IPS DF 6.9 (cell line): ENCODE measurements around the gene TOLLIP.

ENCODE experiments used
- DNase-seq: peaks from one replicate; pipeline ENCODE4 v3.0.0-alpha.2; 2013; ENCODE audit warnings: low read depth, low spot score
- H3K27ac ChIP-seq: one replicate; pipeline ENCODE4 v1.5.1; 2013; ENCODE audit warnings: low read length, control low read depth
- H3K27me3 ChIP-seq: 2 replicates; pipeline ENCODE4 v1.6.1; 2013; ENCODE audit warnings: mild to moderate bottlenecking, low read length; ENCODE audit not compliant: control insufficient read depth, insufficient read depth
- H3K36me3 ChIP-seq: 2 replicates; pipeline ENCODE4 v1.6.1; 2013; ENCODE audit warnings: low read length; ENCODE audit not compliant: control insufficient read depth, insufficient read depth
- H3K4me1 ChIP-seq: 2 replicates; pipeline ENCODE4 v1.6.1; 2013; ENCODE audit warnings: low read length; ENCODE audit not compliant: control insufficient read depth, insufficient read depth
- H3K4me3 ChIP-seq: 2 replicates; pipeline ENCODE4 v1.5.1; 2013; ENCODE audit warnings: mild to moderate bottlenecking, low read length
- H3K9me3 ChIP-seq: 2 replicates; pipeline ENCODE4 v1.6.1; 2013; ENCODE audit warnings: low read length, inconsistent platforms; ENCODE audit not compliant: control insufficient read depth, insufficient read depth
- WGBS: extraction: QIAGEN DNeasy Blood & Tissue Kit; methylation state at CpG from one replicate; pipeline ENCODE4 v1.1.7; 2013; ENCODE audit warnings: mixed read lengths, missing lambda C conversion rate; ENCODE audit not compliant: insufficient read length, insufficient coverage; 5-methylcytosine and 5-hydroxymethylcytosine counted together

The TOLLIP gene

DNA sequence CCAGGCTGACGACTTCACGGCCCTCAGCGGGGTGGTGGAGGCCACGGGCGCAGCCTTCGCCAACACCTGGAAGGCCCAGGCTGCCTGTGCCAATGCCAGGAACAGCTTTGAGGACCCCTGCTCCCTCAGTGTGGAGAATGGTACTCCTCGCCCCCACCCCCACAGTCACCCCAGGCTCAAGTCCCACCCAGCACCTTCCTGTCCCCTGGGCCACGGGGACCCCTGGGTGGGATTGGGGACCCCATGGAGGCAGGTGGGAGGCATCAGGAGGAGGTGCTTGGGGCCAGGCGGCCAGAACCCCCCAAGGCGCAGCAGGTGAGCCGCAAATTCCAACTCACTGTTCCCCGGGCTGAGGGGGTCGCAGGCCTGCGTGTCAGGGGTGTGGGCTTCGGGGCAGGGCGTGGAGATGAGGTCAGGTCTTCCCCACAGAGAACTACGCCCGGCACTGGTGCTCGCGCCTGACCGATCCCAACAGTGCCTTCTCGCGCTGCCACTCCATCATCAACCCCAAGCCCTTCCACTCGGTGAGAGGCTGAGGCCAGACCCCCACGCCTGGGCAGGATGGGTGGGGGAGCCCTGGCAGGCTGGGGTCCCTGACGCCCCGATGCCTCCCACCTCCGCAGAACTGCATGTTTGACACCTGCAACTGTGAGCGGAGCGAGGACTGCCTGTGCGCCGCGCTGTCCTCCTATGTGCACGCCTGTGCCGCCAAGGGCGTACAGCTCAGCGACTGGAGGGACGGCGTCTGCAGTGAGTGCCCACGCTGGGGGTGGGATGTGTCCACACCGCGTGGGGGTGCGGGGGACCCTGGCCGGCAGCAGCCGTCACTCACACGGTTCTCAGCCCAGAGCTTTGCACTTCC lies 77.2 kb downstream of the TOLLIP start:
- H3K36me3 ChIP-seq: no peaks in the 10 kb centered on the region; the same call in 1 of the 2 replicates
- H3K4me3 ChIP-seq: no peak overlapping the region
- no peaks in the 10 kb centered on the region; the same call in 1 of the 2 replicates for H3K9me3 ChIP-seq
- no peaks in the 10 kb centered on the region for H3K4me1 ChIP-seq
- WGBS: no CpG with 5 or more reads among the region's 46 CpGs
- DNase-seq: no peak
- H3K27me3 ChIP-seq: no peaks in the 10 kb centered on the region
- no peak overlapping the region for H3K27ac ChIP-seq

DNA sequence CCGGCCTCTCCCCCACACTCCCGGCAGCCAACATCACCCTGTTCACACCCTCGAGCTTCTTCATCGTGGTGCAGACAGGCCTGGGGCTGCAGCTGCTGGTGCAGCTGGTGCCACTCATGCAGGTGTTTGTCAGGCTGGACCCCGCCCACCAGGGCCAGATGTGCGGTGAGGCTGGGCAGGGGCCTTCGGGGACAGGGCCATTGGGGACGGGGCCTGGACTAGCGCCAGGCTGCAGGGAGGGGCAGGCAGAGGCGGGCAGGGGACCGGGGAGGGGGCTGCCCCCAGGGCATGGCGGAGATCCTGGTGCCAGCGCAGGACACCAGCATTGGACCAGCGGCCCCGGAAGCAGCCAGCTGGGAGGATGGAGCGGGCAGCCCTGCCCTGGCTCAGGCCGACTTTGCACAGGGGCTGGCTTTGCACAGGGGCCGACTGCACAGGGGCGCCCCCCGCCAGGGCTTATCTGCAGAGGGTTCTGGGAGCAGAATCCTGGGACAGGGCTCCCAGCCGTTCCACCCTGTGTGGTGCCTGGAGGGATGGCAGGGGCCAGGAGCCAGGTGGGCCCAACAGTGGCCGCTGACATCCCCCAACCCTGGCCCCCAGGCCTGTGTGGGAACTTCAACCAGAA lies 77.9 kb downstream of the TOLLIP start:
- no peaks in the 10 kb centered on the region; the same call in 1 of the 2 replicates for H3K36me3 ChIP-seq
- no peak for DNase-seq
- WGBS: no CpG with 5 or more reads among the region's 22 CpGs
- H3K4me1 ChIP-seq: no peaks in the 10 kb centered on the region
- H3K4me3 ChIP-seq: no peak overlapping the region
- no peaks in the 10 kb centered on the region; the same call in 1 of the 2 replicates for H3K9me3 ChIP-seq
- H3K27ac ChIP-seq: no peak overlapping the region
- no peaks in the 10 kb centered on the region for H3K27me3 ChIP-seq

DNA sequence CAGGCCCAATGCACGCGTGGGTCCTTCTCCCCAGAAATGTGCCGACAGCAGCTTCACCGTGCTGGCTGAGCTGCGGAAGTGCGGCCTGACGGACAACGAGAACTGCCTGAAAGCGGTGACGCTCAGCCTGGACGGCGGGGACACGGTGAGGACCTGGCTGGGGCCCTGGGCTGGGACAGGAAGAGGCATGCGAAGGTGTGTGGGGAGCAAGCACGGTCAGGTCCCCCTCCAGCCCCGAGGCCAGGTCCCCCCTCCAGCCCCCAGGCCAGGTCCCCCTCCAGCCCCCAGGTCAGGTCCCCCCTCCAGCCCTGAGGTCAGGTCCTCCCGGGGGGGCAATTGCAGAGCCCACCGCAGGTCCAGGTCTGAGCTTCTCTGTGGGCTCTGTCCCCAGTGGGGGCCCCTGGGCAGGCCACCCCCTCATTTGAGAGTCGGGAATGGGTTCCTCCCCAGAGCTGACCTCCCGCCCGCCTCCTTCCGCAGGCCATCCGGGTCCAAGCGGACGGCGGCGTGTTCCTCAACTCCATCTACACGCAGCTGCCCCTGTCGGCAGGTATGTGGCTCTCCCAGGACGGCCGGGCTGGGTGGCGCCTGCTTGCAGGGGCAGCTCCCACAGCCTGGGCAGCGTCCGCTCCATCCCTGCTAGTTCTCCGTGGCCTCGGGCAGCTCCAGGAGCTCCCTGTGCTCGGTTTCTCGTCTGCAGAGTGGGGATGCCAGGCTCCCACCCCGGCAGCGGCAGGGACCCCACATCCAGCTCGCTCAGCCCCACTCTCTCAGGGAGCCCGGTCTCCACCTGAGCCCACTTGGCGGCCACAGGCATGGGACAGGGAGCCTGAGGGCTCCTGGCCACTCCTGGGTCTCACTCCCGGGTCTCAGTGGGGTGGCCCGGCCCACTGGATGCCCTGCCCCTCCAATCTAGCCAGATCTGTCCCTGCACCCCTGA lies 78.7 kb downstream of the TOLLIP start:
- Histone ChIP-seq H3K27me3 (no peaks in the 10 kb centered on the region), H3K36me3 (no peaks in the 10 kb centered on the region; the same call in 1 of the 2 replicates), H3K4me1 (no peaks in the 10 kb centered on the region), H3K4me3 (no peak overlapping the region), H3K9me3 (no peaks in the 10 kb centered on the region; the same call in 1 of the 2 replicates), H3K27ac (no peak overlapping the region)
- WGBS: no CpG with 5 or more reads among the region's 45 CpGs
- no peak for DNase-seq

DNA sequence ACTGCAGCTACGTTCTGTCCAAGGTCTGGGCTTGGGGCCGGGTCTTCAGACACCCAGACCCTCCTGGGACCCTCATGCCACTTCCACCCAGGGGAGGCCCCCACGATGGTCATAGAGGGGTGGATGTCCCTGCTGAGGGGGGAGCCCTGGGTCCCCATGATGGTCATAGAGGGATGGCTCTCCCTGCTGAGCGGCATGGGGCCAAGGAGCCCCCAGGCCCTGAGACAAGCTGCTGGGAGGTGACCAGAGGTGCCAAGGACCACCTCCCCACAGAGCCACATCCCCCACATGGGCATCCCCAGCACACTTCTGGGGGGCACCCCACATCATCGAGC lies 79.3 kb downstream of the TOLLIP start:
- DNase-seq: no peak
- no peaks in the 10 kb centered on the region; the same call in 1 of the 2 replicates for H3K36me3 ChIP-seq

DNA sequence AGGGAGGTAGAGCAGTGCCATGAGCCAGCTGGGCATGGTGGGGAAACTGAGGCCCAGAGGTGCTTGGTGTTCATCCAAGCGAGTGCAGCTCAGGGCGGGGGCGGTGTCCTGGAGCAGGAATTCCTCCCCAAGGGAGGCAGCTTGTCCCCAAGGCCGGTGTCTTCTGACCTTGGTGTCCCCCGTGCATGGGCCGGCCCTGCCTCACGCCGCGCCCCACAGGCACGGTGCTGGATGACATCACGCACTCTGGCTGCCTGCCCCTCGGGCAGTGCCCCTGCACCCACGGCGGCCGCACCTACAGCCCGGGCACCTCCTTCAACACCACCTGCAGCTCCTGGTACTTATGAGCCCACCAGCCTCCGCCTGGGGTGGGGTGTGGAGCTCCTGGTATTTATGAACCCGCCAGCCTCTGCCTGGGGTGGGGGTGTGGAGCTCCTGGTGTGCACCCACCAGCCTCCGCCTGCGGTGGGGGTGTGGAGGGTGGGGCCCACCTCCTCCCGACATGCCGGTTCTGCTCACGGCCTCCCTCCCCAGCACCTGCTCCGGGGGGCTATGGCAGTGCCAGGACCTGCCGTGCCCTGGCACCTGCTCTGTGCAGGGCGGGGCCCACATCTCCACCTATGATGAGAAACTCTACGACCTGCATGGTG lies 79.8 kb downstream of the TOLLIP start:
- Histone ChIP-seq H3K4me3 (no peak overlapping the region), H3K27me3 (no peaks in the 10 kb centered on the region), H3K9me3 (no peaks in the 10 kb centered on the region; the same call in 1 of the 2 replicates), H3K27ac (no peak overlapping the region), H3K4me1 (no peaks in the 10 kb centered on the region), H3K36me3 (no peaks in the 10 kb centered on the region; the same call in 1 of the 2 replicates)
- no peak for DNase-seq
- no CpG with 5 or more reads among the region's 27 CpGs for WGBS

More for the DNA sequence above, 79.3 kb downstream of the TOLLIP start:
- Histone ChIP-seq H3K27ac (no peak overlapping the region), H3K4me1 (no peaks in the 10 kb centered on the region), H3K4me3 (no peak overlapping the region), H3K9me3 (no peaks in the 10 kb centered on the region; the same call in 1 of the 2 replicates), H3K27me3 (no peaks in the 10 kb centered on the region)
- WGBS: no CpG with 5 or more reads among the region's 5 CpGs

DNA sequence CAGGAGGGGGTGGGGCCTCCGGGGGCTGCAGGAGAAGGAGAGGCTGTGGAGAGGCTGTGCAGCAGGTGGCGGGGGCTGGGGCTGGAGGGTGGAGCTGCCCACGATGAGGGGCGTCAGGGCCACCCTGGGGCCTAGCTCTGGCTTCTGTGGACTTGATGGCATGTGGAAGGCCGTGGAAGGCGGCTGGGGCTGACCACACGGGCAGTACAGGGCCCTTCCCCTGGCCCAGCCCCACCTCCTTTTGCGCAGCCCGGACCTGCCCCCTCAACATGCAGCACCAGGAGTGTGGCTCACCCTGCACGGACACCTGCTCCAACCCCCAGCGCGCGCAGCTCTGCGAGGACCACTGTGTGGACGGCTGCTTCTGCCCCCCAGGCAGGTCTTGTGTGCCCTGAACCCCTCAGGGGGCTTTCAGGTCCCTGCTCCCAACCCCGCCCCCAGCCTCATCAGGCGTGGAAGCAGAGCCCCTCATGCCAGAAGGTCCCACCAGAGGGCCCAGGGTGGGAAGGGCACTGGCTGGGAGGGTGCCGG lies 80.4 kb downstream of the TOLLIP start:
- DNase-seq: no peak
- no peak overlapping the region for H3K4me3 ChIP-seq
- WGBS: no CpG with 5 or more reads among the region's 18 CpGs
- no peaks in the 10 kb centered on the region for H3K4me1 ChIP-seq
- no peaks in the 10 kb centered on the region; the same call in 1 of the 2 replicates for H3K9me3 ChIP-seq
- H3K36me3 ChIP-seq: no peaks in the 10 kb centered on the region; the same call in 1 of the 2 replicates
- no peak overlapping the region for H3K27ac ChIP-seq
- H3K27me3 ChIP-seq: no peaks in the 10 kb centered on the region

DNA sequence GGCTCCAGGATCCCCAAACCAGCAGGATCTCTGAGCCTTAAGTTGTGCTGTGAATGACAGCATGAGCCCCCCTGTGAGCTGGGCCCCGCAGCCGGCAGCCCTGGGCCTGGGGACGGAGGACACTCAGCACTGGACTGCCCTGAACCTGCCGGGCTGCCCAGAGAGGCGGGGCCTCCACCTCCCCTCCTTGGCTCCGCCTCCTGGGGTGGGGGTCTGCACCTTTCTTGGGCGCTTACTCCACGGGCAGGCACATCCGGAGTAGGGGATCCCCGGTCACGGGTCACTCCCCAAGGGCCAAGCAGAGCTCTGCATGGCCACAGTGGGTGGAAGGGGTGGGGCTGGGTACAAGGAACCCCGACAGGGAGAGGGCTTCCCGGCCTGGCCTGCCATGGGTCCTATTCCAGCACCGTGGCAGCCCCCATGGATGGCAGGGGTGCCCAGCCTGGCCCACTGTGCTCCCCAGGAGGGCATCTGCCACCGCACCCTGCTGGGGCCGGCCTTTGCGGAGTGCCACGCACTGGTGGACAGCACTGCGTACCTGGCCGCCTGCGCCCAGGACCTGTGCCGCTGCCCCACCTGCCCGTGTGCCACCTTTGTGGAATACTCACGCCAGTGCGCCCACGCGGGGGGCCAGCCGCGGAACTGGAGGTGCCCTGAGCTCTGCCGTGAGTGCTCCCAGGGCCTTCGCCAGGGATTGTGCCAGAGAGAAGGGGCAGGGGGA lies 81.2 kb downstream of the TOLLIP start:
- no peaks in the 10 kb centered on the region; the same call in 1 of the 2 replicates for H3K9me3 ChIP-seq
- no peaks in the 10 kb centered on the region for H3K27me3 ChIP-seq
- WGBS: no CpG with 5 or more reads among the region's 31 CpGs
- DNase-seq: no peak
- no peak overlapping the region for H3K4me3 ChIP-seq
- H3K4me1 ChIP-seq: no peaks in the 10 kb centered on the region
- H3K27ac ChIP-seq: no peak overlapping the region
- H3K36me3 ChIP-seq: no peaks in the 10 kb centered on the region; the same call in 1 of the 2 replicates

DNA sequence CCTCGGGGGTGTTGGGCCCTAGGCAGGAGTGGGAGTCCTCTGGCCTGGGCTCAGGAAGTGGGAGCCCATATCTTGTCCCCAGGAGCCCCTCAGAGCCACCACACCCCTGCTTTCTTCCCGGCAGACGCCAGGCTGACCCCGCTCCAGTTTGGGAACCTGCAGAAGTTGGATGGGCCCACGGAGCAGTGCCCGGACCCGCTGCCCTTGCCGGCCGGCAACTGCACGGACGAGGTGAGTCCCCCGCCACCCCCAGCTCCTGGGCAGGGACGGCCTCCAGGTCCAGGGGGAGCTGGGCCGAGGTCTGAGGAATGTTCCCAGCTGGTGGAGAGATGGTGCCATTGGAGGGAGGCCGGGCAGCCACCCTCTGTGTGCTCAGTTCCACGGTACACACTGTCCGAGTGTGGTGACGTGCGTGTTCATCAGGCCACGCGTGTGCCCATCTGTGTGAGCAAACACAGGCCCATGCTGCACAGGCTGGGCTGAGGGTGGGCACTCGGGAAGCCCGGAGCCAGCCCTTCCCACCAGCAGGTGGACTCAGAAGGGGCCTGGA lies 81.8 kb downstream of the TOLLIP start:
- Histone ChIP-seq H3K9me3 (no peaks in the 10 kb centered on the region), H3K27me3 (no peaks in the 10 kb centered on the region), H3K4me1 (no peaks in the 10 kb centered on the region), H3K4me3 (no peak overlapping the region), H3K36me3 (no peaks in the 10 kb centered on the region; the same call in 1 of the 2 replicates), H3K27ac (no peak overlapping the region)
- no CpG with 5 or more reads among the region's 23 CpGs for WGBS
- no peak for DNase-seq

DNA sequence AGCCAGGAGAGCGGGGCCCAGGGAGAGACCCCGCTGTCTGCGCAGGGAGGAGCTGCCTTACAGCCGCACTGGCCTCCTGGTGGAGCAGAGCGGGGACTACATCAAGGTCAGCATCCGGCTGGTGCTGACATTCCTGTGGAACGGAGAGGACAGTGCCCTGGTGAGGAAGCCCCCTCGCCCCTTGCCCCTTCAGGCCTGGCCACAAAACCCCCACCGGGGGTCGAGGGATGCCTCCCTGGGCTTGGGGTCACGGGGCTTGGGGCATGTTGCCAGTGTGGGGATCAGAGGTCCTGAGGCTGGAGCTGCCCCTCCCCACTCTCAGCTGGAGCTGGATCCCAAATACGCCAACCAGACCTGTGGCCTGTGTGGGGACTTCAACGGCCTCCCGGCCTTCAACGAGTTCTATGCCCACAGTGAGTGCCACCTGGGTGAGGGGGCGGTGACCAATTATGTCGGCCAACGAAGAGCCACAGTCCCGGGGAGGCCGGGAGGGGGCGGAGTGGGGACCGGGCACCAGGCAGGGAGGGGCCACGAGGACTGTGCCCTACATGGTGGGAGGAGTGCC lies 82.4 kb downstream of the TOLLIP start:
- no peak for DNase-seq
- H3K27ac ChIP-seq: no peak overlapping the region
- no peaks in the 10 kb centered on the region for H3K27me3 ChIP-seq
- H3K4me1 ChIP-seq: no peaks in the 10 kb centered on the region
- no CpG with 5 or more reads among the region's 23 CpGs for WGBS
- H3K9me3 ChIP-seq: no peaks in the 10 kb centered on the region
- no peak overlapping the region for H3K4me3 ChIP-seq
- no peaks in the 10 kb centered on the region; the same call in 1 of the 2 replicates for H3K36me3 ChIP-seq
